HepG2 (cell line): ENCODE results near the gene PLEKHA6. TPM values are rescaled to one million over a fixed set of nuclear protein-coding genes. Genes with fewer than 3 reads are reported as not detected.

Experiments
- ATAC-seq: fragments of 200-7000 bp; cut with Tn5 transposase; 3 replicates; pipeline ENCODE4 v1.9.1; 2020; ENCODE audit warnings: mild to moderate bottlenecking, moderate library complexity
- BruUV-seq: library from RNA; stranded (reverse); fragments of 400-500 nt; replicated peaks from 2 replicates; lab custom pipeline; 2021; lab: Mats Ljungman, UMichigan
- CTCF ChIA-PET: fragments of 300-600 bp; formaldehyde crosslinking; extraction: SDS; loops from one replicate; lab custom pipeline; 2021; ENCODE audit warnings: low total read pairs, inconsistent platforms, low intra/inter-chr PET ratio; lab: Yijun Ruan, JAX
- POLR2A ChIA-PET: fragments of 350-600 bp; sonication (Branson Sonifier 250); formaldehyde crosslinking; loops from one replicate; lab custom pipeline; 2020; ENCODE audit warnings: antibody characterized with exemption, inconsistent platforms; lab: Yijun Ruan, JAX
- DNase-seq: peaks from one replicate; pipeline ENCODE4 v3.0.0-alpha.2; 2015; ENCODE audit warnings: low spot score
- FAIRE-seq: peaks from 3 replicates; lab custom pipeline; 2011; peaks lifted over from hg19 to GRCh38; lab: Jason Lieb, UNC
- H2AFZ ChIP-seq: one replicate; pipeline ENCODE4 v1.6.1; 2011; ENCODE audit warnings: low read length, inconsistent platforms
- H3K27ac ChIP-seq: fragments of 300-600 bp; 3 replicates; pipeline ENCODE4 v1.8.0; 2011; ENCODE audit warnings: mixed run types, mild to moderate bottlenecking, mixed read lengths, low read length, inconsistent platforms; ENCODE audit not compliant: insufficient read depth; ENCODE audit errors: extremely low read length
- H3K27me3 ChIP-seq, 2 experiments: fragments of 200-600 bp in 1 of 2; 2 replicates in 1 of 2; 3 replicates in 1 of 2; pipeline versions ENCODE4 v1.6.0 to v1.8.0; 2011; ENCODE audit warnings: low read length in 2 of 2, mild to moderate bottlenecking in 2 of 2, moderate library complexity in 2 of 2, inconsistent platforms in 1 of 2; ENCODE audit not compliant: insufficient read depth in 2 of 2, control insufficient read depth in 1 of 2
- H3K36me3 ChIP-seq, 2 experiments: fragments of 200-600 bp in 1 of 2; replicated peaks in 1 of 2; 2 replicates in 1 of 2; 3 replicates in 1 of 2; pipeline versions ENCODE4 v1.5.1 to v1.8.0; 2011; ENCODE audit warnings: low read length in 2 of 2, inconsistent platforms in 1 of 2; ENCODE audit not compliant: insufficient read depth in 2 of 2, control insufficient read depth in 1 of 2
- H3K4me1 ChIP-seq: 2 replicates; pipeline ENCODE4 v1.5.1; 2012; ENCODE audit warnings: low read length, inconsistent platforms; ENCODE audit not compliant: insufficient read depth
- H3K4me2 ChIP-seq: 2 replicates; pipeline ENCODE4 v1.6.0; 2011; ENCODE audit warnings: low read depth, low read length, inconsistent platforms
- H3K4me3 ChIP-seq, 3 experiments: fragments of 200-600 bp in 1 of 3; sonication (generic), shearing (Covaris generic) in 1 of 3; replicated peaks in 1 of 3; 2 replicates each; pipeline ENCODE4 v1.5.1; 2011 to 2016; ENCODE audit warnings: low read length in 3 of 3, inconsistent platforms in 2 of 3, low read depth in 2 of 3, mild to moderate bottlenecking in 2 of 3, control low read depth in 1 of 3, mixed read lengths in 1 of 3; ENCODE audit not compliant: insufficient read depth in 1 of 3
- H3K79me2 ChIP-seq: one replicate; pipeline ENCODE4 v1.6.1; 2011; ENCODE audit warnings: low read length, inconsistent platforms; ENCODE audit not compliant: insufficient read depth
- H3K9ac ChIP-seq: 2 replicates; pipeline ENCODE4 v1.6.0; 2011; ENCODE audit warnings: mild to moderate bottlenecking, low read depth, low read length, inconsistent platforms; ENCODE audit not compliant: insufficient read depth
- H3K9me3 ChIP-seq: 2 replicates; pipeline ENCODE4 v1.5.1; 2012; ENCODE audit warnings: mild to moderate bottlenecking, low read length
- H4K20me1 ChIP-seq: 2 replicates; pipeline ENCODE4 v1.6.0; 2011; ENCODE audit warnings: inconsistent platforms, mild to moderate bottlenecking, low read length, moderate library complexity; ENCODE audit not compliant: insufficient read depth
- AGO2 ChIP-seq: fragments of 200-400 bp; formaldehyde crosslinking; optimal IDR thresholded peaks from 2 replicates; pipeline ENCODE3; 2017; ENCODE audit warnings: mild to moderate bottlenecking, low read depth, low read length, moderate library complexity
- ARNTL ChIP-seq: sonication (generic); formaldehyde crosslinking; IDR thresholded peaks from 2 replicates; pipeline ENCODE4 v1.4.0; 2020; ENCODE audit warnings: mild to moderate bottlenecking, missing genetic modification reagents
- CHCHD3 ChIP-seq: sonication (generic); formaldehyde crosslinking; IDR thresholded peaks from 2 replicates; pipeline ENCODE4 v1.8.0; 2022; ENCODE audit warnings: mild to moderate bottlenecking, missing genetic modification reagents, moderate library complexity
- HIC2 ChIP-seq: sonication (generic); formaldehyde crosslinking; IDR thresholded peaks from 2 replicates; pipeline ENCODE4 v1.9.0; 2022; ENCODE audit warnings: low read depth, missing genetic modification reagents
- HIVEP1 ChIP-seq: sonication (generic); formaldehyde crosslinking; IDR thresholded peaks from 2 replicates; pipeline ENCODE4 v1.4.0; 2020; ENCODE audit warnings: mild to moderate bottlenecking, missing genetic modification reagents
- KDM1A ChIP-seq: IDR thresholded peaks from 2 replicates; pipeline ENCODE4 v1.6.1; 2016; ENCODE audit warnings: missing compliant biosample characterization
- KDM4B ChIP-seq: sonication (generic); formaldehyde crosslinking; IDR thresholded peaks from 2 replicates; pipeline ENCODE4 v1.4.0; 2020; ENCODE audit warnings: missing genetic modification reagents
- POLR2AphosphoS2 ChIP-seq: IDR thresholded peaks from 2 replicates; pipeline ENCODE4 v1.6.1; 2011; ENCODE audit warnings: low read depth, low read length, improper control_type of control experiment
- RAD21 ChIP-seq: fragments of 450-650 bp; formaldehyde crosslinking; IDR thresholded peaks from 2 replicates; pipeline ENCODE4 v1.5.0; 2020; ENCODE audit warnings: mild to moderate bottlenecking
- SRSF1 ChIP-seq: fragments of 200-400 bp; formaldehyde crosslinking; optimal IDR thresholded peaks from 2 replicates; pipeline ENCODE3; 2017; ENCODE audit warnings: mild to moderate bottlenecking, low read depth, low read length, moderate library complexity
- ZFP82 ChIP-seq: sonication (generic); formaldehyde crosslinking; IDR thresholded peaks from 2 replicates; pipeline ENCODE4 v1.5.1; 2020; ENCODE audit warnings: mild to moderate bottlenecking, missing genetic modification reagents, borderline replicate concordance
- WGBS: methylation state at CpG from one replicate; pipeline ENCODE4 v1.1.6; 2017; ENCODE audit warnings: low lambda C conversion rate; 5-methylcytosine and 5-hydroxymethylcytosine counted together
- in situ Hi-C: cut with HindIII; loops from 2 replicates; pipeline ENCODE4 v1.10.0; 2017; ENCODE audit warnings: low pct_unique_long_range_greater_than_20kb; ENCODE audit not compliant: extremely low pct_ligation_motif_present
- intact Hi-C: fragments of 100-400 bp; cut with micrococcal nuclease; formaldehyde crosslinking; loops from one replicate; pipeline ENCODE4 v1.10.0; 2022; ENCODE audit not compliant: unreplicated experiment
- polyA plus RNA-seq, 8 experiments: library from polyadenylated mRNA; depleted of rRNA in 3 of 8; stranded (reverse) in 7 of 8; unstranded in 1 of 8; fragments of >200 nt; fragmentation: Illumina TruSeq in 4 of 8; extraction: Trizol in 4 of 8; gene quantifications; 2 replicates each; pipeline versions ENCODE4 v1.2.1 to v1.2.3, GENCODE V29; 2011 to 2016; ENCODE audit warnings: low read depth in 4 of 8, missing spikeins in 1 of 8, mixed read lengths in 1 of 8; ENCODE audit not compliant: insufficient read depth in 1 of 8
- total RNA-seq, 5 experiments: library from RNA; depleted of rRNA; stranded (reverse); fragments of >200 nt; fragmentation: Illumina TruSeq; extraction: Trizol; gene quantifications; 2 replicates each; pipeline ENCODE4 v1.2.3, GENCODE V29; 2016; ENCODE audit warnings: low read depth in 1 of 5
- TF ChIP-seq, protein P1 (sequence below): sonication (generic); formaldehyde crosslinking; IDR thresholded peaks from 2 replicates; pipeline ENCODE4 v1.5.0; 2020; ENCODE audit warnings: missing genetic modification reagents
- TF ChIP-seq, protein P2 (sequence below): sonication (generic); formaldehyde crosslinking; IDR thresholded peaks from 2 replicates; pipeline ENCODE4 v1.4.0; 2020; ENCODE audit warnings: missing genetic modification reagents, borderline replicate concordance

The PLEKHA6 gene
- total and polyA plus RNA-seq, 2 of the 13 experiments (the other 11 are each of a cell fraction or from before 2014, with no cell fraction given): 5.3 to 11.4 TPM

- Histone ChIP-seq H3K9me3 (no peaks in the 10 kb centered on the region), H3K27ac (no peak overlapping the region), H3K36me3 (peaks cover 7 to 12% of the 10 kb centered on the region in 2 experiments; a peak in 2 of 5 replicates), H3K4me1 (no peaks in the 10 kb centered on the region), H2AFZ (no peak overlapping the region), H3K4me3 (no peak overlapping the region), H4K20me1 (no peaks in the 10 kb centered on the region), H3K9ac (no peak overlapping the region), H3K4me2 (no peak overlapping the region), H3K27me3 (no peaks in the 10 kb centered on the region), H3K79me2 (no peaks in the 10 kb centered on the region)
- no peak for DNase-seq
- POLR2A ChIA-PET: no interaction called here
- no TSS peak for BruUV-seq
- in situ Hi-C loops (no loop called here), intact Hi-C loops (no loop called here)
- TF ChIP-seq POLR2AphosphoS2 (no peak), CHCHD3 (CRISPR knock-in tag) (no peak), HIVEP1 (no peak), AGO2 (peak; percentile 19), ZFP82 (CRISPR knock-in tag) (no peak)
- CTCF ChIA-PET: no interaction called here
- no peak for ATAC-seq
- no peak for FAIRE-seq
- 98% methylated on average over 8 of the region's 10 CpGs for WGBS
Observed at GRCh38 chr1:204242920-204243319, 116.8 kb downstream of the PLEKHA6 start.

DNA sequence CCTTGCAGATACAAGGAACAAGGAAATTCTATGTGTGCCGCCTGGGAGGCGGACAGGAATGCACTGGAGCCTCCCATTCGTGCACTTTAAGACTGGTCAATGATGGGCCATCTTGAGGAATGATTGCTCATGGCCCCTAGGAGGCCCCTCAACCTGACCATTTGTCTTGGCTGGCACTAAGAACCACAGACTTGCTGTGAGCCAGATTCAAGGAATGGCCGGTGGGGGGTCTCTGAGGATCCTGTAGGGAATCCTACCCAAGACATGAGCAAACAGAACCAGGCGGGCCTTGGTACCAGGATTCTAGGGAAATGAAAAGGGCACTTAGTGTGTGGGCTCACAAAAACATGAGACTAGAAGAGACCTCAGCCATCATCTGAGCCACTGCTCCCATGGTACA lies 117.8 kb downstream of the PLEKHA6 start:
- Histone ChIP-seq H3K9ac (no peak overlapping the region), H3K9me3 (no peaks in the 10 kb centered on the region), H3K79me2 (no peaks in the 10 kb centered on the region), H3K4me1 (no peaks in the 10 kb centered on the region), H3K36me3 (peaks cover 7 to 12% of the 10 kb centered on the region in 2 experiments; a peak in 2 of 5 replicates), H3K4me3 (no peak overlapping the region), H3K27ac (no peak overlapping the region), H3K27me3 (no peaks in the 10 kb centered on the region), H3K4me2 (no peak overlapping the region), H2AFZ (no peak overlapping the region), H4K20me1 (no peaks in the 10 kb centered on the region)
- ATAC-seq (no peak), DNase-seq (no peak), FAIRE-seq (no peak)
- in situ Hi-C loops: no loop called here
- ChIA-PET POLR2A (no interaction called here), CTCF (no interaction called here)
- BruUV-seq: no TSS peak
- intact Hi-C loops: no loop called here
- WGBS: 85% methylated on average over 5 of the region's 5 CpGs
- no peak for TF ChIP-seq HIC2 (CRISPR knock-in tag)
- no peak for TF ChIP-seq ARNTL (CRISPR knock-in tag)
- no peak for TF ChIP-seq RAD21 (CRISPR knock-in tag)
- TF ChIP-seq, protein P1, sequence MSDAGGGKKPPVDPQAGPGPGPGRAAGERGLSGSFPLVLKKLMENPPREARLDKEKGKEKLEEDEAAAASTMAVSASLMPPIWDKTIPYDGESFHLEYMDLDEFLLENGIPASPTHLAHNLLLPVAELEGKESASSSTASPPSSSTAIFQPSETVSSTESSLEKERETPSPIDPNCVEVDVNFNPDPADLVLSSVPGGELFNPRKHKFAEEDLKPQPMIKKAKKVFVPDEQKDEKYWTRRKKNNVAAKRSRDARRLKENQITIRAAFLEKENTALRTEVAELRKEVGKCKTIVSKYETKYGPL: no peak
- no peak for TF ChIP-seq SRSF1
- TF ChIP-seq KDM1A: no peak
- no peak for TF ChIP-seq KDM4B (CRISPR knock-in tag)
- TF ChIP-seq, protein P2, sequence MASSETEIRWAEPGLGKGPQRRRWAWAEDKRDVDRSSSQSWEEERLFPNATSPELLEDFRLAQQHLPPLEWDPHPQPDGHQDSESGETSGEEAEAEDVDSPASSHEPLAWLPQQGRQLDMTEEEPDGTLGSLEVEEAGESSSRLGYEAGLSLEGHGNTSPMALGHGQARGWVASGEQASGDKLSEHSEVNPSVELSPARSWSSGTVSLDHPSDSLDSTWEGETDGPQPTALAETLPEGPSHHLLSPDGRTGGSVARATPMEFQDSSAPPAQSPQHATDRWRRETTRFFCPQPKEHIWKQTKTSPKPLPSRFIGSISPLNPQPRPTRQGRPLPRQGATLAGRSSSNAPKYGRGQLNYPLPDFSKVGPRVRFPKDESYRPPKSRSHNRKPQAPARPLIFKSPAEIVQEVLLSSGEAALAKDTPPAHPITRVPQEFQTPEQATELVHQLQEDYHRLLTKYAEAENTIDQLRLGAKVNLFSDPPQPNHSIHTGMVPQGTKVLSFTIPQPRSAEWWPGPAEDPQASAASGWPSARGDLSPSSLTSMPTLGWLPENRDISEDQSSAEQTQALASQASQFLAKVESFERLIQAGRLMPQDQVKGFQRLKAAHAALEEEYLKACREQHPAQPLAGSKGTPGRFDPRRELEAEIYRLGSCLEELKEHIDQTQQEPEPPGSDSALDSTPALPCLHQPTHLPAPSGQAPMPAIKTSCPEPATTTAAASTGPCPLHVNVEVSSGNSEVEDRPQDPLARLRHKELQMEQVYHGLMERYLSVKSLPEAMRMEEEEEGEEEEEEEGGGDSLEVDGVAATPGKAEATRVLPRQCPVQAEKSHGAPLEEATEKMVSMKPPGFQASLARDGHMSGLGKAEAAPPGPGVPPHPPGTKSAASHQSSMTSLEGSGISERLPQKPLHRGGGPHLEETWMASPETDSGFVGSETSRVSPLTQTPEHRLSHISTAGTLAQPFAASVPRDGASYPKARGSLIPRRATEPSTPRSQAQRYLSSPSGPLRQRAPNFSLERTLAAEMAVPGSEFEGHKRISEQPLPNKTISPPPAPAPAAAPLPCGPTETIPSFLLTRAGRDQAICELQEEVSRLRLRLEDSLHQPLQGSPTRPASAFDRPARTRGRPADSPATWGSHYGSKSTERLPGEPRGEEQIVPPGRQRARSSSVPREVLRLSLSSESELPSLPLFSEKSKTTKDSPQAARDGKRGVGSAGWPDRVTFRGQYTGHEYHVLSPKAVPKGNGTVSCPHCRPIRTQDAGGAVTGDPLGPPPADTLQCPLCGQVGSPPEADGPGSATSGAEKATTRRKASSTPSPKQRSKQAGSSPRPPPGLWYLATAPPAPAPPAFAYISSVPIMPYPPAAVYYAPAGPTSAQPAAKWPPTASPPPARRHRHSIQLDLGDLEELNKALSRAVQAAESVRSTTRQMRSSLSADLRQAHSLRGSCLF (CRISPR knock-in tag): no peak
